ENCODE measurements around the gene KCNC3. TPM values are rescaled to one million over a fixed set of nuclear protein-coding genes. Genes with fewer than 3 reads are reported as not detected.
"Not testable (repeated sequence)": the region's sequence is repeated elsewhere in the genome, so short reads cannot be mapped to it uniquely, and the experiment has no call there.

KCNC3 gene
- total and polyA plus RNA-seq, 3 experiments from 2014 or later = 0.68 to 0.73 TPM; not detected in 1

DNA sequence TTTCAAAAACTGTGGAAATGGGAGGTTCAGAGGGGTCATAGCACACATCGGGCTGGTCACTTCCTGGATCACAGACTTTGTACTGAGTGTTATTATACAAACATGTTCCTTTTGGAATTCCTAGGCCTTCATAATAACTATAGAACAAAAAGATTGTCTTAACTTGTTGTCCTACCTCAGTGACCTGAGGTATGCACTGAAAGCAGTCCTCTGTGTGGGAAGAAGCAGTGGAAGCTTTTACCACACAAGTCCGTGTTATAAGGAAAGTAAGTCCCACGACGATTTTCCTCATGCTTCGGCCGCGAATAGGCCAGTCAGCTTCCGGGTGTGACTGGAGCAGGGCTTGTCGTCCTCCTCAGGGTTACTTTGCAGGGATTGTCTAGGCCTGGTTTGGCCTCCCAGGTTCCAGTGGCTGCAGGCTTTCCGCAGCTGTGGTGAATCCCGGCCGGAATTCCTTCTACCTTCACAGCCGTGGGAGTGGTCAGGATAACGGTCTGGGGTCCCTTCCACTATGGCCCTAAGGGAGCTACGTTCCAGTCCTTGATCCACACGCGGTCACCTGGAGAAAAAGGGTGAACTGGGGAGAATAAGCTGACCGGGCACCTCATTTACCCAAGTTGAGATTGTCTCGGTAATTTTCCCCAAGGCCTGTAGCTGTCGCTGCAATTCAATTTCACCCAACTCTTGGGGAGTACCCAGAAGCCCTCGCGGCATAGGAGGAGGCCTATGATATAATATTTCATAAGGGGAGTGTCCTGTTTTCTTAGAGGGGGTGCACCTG, 20.3 kb upstream of the KCNC3 start:
- Histone ChIP-seq H3K9me3 (ENCODE audit: low read length) (no peaks in the 10 kb centered on the region), H3K4me3 (ENCODE audit: low read length) (no peak overlapping the region), H3K27me3 (ENCODE audit: insufficient read depth, low read length, poor library complexity, severe bottlenecking) (no peaks in the 10 kb centered on the region), H3K36me3 (ENCODE audit: insufficient read depth, low read length) (no peaks in the 10 kb centered on the region), H3K4me1 (ENCODE audit: insufficient read depth, low read length) (peaks cover 4% of the 10 kb centered on the region), H3K27ac (ENCODE audit: low read depth, low read length) (no peak overlapping the region)
- peaks cover 8 to 17% (median 12%) of the 10 kb centered on the region in 3 donors for H3K4me1 Mint-ChIP-seq
- CTCF ChIA-PET = no interaction called here
- POLR2A ChIA-PET = no interaction called here
- peaks cover 0 to 4% (median 0%) of the 10 kb centered on the region in 3 donors for H3K36me3 Mint-ChIP-seq
- H3K4me3 Mint-ChIP-seq = no peak overlapping the region
- peaks cover 0 to 4% of the 10 kb centered on the region in 2 donors for H3K27me3 Mint-ChIP-seq
- no peak overlapping the region for H3K27ac Mint-ChIP-seq
- H3K9me3 Mint-ChIP-seq = peaks cover 0 to 10% (median 7%) of the 10 kb centered on the region in 5 donors
- no peak for DNase-seq

DNA sequence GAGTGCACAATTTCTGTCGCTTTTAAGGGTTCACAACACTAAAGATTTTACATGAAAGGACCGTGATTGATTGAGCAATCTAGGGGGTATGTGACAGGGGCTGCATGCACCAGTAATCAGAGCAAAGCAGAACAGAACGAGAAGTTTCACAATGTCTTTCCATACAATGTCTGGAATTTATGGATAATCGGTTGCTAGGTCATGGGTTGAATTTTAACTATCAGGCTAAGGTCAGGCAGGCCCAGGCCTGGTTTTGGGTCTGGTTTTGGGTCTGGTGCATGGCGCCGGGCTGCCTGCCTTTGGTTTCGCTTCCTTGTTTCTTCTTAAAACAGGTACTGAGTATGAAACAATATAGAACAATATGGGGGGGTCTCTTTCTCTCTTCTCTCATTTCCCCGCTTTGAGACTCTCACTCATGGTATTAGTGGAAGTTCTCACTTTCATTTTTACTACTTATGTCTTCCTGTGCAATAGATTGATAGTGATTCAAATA, 18.0 kb upstream of the KCNC3 start:
- H3K36me3 Mint-ChIP-seq; H3K4me1 ChIP-seq (ENCODE audit: insufficient read depth, low read length); H3K9me3 ChIP-seq (ENCODE audit: low read length); H3K27ac ChIP-seq (ENCODE audit: low read depth, low read length); H3K27me3 ChIP-seq (ENCODE audit: insufficient read depth, low read length, poor library complexity, severe bottlenecking); H3K4me3 ChIP-seq (ENCODE audit: low read length); H3K36me3 ChIP-seq (ENCODE audit: insufficient read depth, low read length); DNase-seq; H3K27me3 Mint-ChIP-seq; POLR2A ChIA-PET: not testable (repeated sequence)
- H3K4me1 Mint-ChIP-seq = peaks cover 8 to 17% (median 12%) of the 10 kb centered on the region in 3 donors
- H3K9me3 Mint-ChIP-seq = peaks cover 0 to 12% (median 7%) of the 10 kb centered on the region in 5 donors
- CTCF ChIA-PET = interaction anchor here (1.3 kb wide), 1 partner anchor 10 kb away, joined by 7 read pairs; no protein-coding TSS in a partner anchor
- H3K27ac Mint-ChIP-seq = peak overlapping the region in 5 of 8 donors; percentile 3 to 78 (median 77)
- H3K4me3 Mint-ChIP-seq = peak overlapping the region; percentile 9 to 86 (median 56)

DNA sequence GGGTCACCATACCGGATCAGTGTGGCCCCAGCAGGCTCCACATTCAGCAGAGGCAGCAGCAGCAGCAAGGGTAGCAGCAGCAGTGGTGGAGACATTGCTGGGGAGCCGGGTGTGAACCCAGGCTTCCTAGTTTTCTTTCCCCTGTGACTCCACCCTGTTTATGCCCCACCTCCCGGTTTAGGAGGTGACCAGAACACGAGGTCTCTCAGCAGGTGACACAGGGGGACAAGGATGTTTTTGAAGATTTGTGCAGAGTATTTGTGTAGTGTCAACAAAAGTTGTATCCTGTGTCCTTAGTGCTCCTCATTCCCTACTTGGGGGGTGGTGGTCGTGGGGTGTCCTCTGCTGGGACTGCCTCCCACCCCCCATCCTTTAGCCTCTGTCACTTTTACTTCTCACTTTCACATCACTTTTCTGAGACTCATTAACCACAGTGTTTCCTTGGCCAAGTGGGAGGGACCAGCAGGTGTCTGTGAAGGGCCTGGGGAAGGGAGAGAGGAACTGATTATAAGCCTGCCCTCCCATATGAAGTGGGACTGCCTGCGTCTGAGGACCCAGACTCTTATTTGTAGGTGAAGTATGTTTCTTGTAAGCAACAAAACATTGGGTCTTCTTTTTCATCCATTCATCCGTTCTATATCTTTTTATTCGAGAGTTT, 15.6 kb upstream of the KCNC3 start:
- peaks cover 8 to 17% (median 12%) of the 10 kb centered on the region in 3 donors for H3K4me1 Mint-ChIP-seq
- H3K36me3 Mint-ChIP-seq = peaks cover 0 to 7% (median 2%) of the 10 kb centered on the region in 3 donors

DNA sequence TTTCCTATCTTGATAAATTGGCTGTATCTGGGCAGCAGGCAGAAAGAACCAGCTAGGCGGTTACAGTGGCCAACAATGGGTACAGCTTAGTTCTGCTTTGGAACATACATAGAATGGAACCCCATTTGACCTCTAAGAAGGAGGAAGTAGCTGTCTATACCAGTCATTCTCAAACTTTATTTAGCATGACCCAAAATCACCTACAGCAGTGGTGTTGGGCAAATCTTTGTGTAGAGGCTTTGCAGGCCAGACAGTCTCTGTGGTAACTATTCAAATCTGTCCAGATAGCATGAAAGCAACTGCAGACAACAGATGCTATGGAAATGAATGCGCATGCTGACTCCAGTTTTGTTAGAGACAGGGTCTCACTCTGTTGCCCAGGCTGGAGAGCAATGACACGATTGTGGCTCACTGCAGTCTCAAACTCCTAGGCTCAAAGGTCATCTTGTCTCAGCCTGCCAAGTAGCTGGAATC, 12.0 kb upstream of the KCNC3 start:
- ChIA-PET CTCF (interaction anchor here (1.6 kb wide), 1 partner anchor 16 kb away, joined by 6 read pairs; no protein-coding TSS in a partner anchor), POLR2A (no interaction called here)
- H3K9me3 Mint-ChIP-seq = peaks cover 3 to 11% (median 6%) of the 10 kb centered on the region in 5 donors
- H3K4me1 ChIP-seq (ENCODE audit: insufficient read depth, low read length) = no peaks in the 10 kb centered on the region
- no peak for DNase-seq
- H3K36me3 ChIP-seq (ENCODE audit: insufficient read depth, low read length) = no peaks in the 10 kb centered on the region
- no peaks in the 10 kb centered on the region for H3K27me3 ChIP-seq (ENCODE audit: insufficient read depth, low read length, poor library complexity, severe bottlenecking)
- no peaks in the 10 kb centered on the region for H3K9me3 ChIP-seq (ENCODE audit: low read length)
- H3K4me1 Mint-ChIP-seq = peaks cover 0 to under 1% (median 0%) of the 10 kb centered on the region in 3 donors
- no peak overlapping the region for H3K4me3 ChIP-seq (ENCODE audit: low read length)
- H3K27ac Mint-ChIP-seq = no peak overlapping the region
- H3K36me3 Mint-ChIP-seq = peaks cover 0 to 7% (median 2%) of the 10 kb centered on the region in 3 donors
- H3K4me3 Mint-ChIP-seq = no peak overlapping the region
- peaks cover 8 to 12% of the 10 kb centered on the region in 2 donors for H3K27me3 Mint-ChIP-seq
- H3K27ac ChIP-seq (ENCODE audit: low read depth, low read length) = no peak overlapping the region

More for the DNA sequence above, 15.6 kb upstream of the KCNC3 start:
- ChIA-PET CTCF (no interaction called here), POLR2A (no interaction called here)
- H3K4me3 Mint-ChIP-seq = no peak overlapping the region
- Histone ChIP-seq H3K4me1 (ENCODE audit: insufficient read depth, low read length) (peaks cover 4% of the 10 kb centered on the region), H3K27me3 (ENCODE audit: insufficient read depth, low read length, poor library complexity, severe bottlenecking) (no peaks in the 10 kb centered on the region), H3K4me3 (ENCODE audit: low read length) (no peak overlapping the region), H3K27ac (ENCODE audit: low read depth, low read length) (no peak overlapping the region), H3K9me3 (ENCODE audit: low read length) (no peaks in the 10 kb centered on the region), H3K36me3 (ENCODE audit: insufficient read depth, low read length) (no peaks in the 10 kb centered on the region)
- no peak overlapping the region for H3K27ac Mint-ChIP-seq
- peaks cover 3 to 12% (median 7%) of the 10 kb centered on the region in 5 donors for H3K9me3 Mint-ChIP-seq
- H3K27me3 Mint-ChIP-seq = peaks cover 2 to 3% of the 10 kb centered on the region in 2 donors
- no peak for DNase-seq

DNA sequence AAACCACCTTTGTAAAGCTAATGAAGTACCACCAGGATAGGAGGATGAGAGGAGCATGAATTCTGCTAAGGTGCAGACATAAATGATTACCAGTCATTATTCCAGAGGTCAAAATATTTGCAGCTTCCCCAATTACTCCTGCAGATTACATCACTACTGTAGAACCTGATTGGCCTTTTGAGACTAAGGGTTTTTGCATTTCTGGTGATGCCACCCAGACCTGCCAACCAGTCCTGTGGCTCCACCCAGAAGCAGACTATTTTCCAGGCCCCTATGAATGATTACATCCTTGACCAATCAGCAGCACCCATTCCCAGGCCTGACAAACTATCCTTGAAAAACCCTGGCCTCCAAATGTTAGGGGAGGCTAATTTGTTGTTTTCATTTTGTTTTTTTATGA, 11.2 kb upstream of the KCNC3 start:
- H3K27me3 Mint-ChIP-seq = peaks cover 14 to 18% of the 10 kb centered on the region in 2 donors
- no peak for DNase-seq
- H3K4me1 ChIP-seq (ENCODE audit: insufficient read depth, low read length) = no peaks in the 10 kb centered on the region
- no peak overlapping the region for H3K4me3 ChIP-seq (ENCODE audit: low read length)
- POLR2A ChIA-PET = no interaction called here
- peaks cover 3 to 9% (median 5%) of the 10 kb centered on the region in 5 donors for H3K9me3 Mint-ChIP-seq
- no peaks in the 10 kb centered on the region for H3K36me3 ChIP-seq (ENCODE audit: insufficient read depth, low read length)
- no peak overlapping the region for H3K4me3 Mint-ChIP-seq
- H3K27ac ChIP-seq (ENCODE audit: low read depth, low read length) = no peak overlapping the region
- peaks cover 0 to 4% (median 1%) of the 10 kb centered on the region in 3 donors for H3K4me1 Mint-ChIP-seq
- CTCF ChIA-PET = interaction anchor here (1.6 kb wide), 1 partner anchor 17 kb away, joined by 6 read pairs; no protein-coding TSS in a partner anchor
- no peaks in the 10 kb centered on the region for H3K9me3 ChIP-seq (ENCODE audit: low read length)
- H3K36me3 Mint-ChIP-seq = peaks cover 2 to 8% (median 2%) of the 10 kb centered on the region in 3 donors
- no peak overlapping the region for H3K27ac Mint-ChIP-seq
- no peaks in the 10 kb centered on the region for H3K27me3 ChIP-seq (ENCODE audit: insufficient read depth, low read length, poor library complexity, severe bottlenecking)

DNA sequence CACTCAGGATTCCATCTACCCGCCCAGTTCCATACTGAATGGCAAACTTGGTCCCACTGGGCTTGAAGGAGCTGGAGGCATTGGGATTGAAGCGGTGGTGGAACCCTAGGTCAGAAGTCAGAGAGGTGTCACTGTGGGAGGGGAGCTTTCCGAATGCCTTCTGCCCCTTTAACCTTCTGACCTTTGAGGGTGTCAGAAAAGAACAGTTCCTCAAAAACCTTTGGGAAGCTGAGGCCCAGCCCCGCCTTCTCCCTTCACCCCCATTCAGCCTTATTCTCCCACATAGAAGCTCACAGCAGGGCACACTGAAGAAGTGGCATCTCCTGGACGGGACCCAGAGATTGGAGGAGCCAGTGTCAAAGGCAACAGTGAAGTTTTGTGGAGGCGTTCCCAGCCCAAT, 7.9 kb upstream of the KCNC3 start:
- H3K9me3 ChIP-seq (ENCODE audit: low read length); H3K36me3 Mint-ChIP-seq; H3K27ac ChIP-seq (ENCODE audit: low read depth, low read length); DNase-seq; H3K9me3 Mint-ChIP-seq; POLR2A ChIA-PET; H3K27ac Mint-ChIP-seq; H3K4me3 ChIP-seq (ENCODE audit: low read length); H3K36me3 ChIP-seq (ENCODE audit: insufficient read depth, low read length): not testable (repeated sequence)
- Mint-ChIP-seq H3K4me3 (peak overlapping the region in 1 of 7 donors; percentile 56), H3K4me1 (peaks cover 8 to 28% (median 25%) of the 10 kb centered on the region in 3 donors), H3K27me3 (peaks cover 33 to 43% of the 10 kb centered on the region in 2 donors)
- Histone ChIP-seq H3K27me3 (ENCODE audit: insufficient read depth, low read length, poor library complexity, severe bottlenecking) (peaks cover 15% of the 10 kb centered on the region), H3K4me1 (ENCODE audit: insufficient read depth, low read length) (peaks cover 21% of the 10 kb centered on the region)
- CTCF ChIA-PET = interaction anchor here (1.0 kb wide), 1 partner anchor 21 kb away, joined by 6 read pairs; no protein-coding TSS in a partner anchor

DNA sequence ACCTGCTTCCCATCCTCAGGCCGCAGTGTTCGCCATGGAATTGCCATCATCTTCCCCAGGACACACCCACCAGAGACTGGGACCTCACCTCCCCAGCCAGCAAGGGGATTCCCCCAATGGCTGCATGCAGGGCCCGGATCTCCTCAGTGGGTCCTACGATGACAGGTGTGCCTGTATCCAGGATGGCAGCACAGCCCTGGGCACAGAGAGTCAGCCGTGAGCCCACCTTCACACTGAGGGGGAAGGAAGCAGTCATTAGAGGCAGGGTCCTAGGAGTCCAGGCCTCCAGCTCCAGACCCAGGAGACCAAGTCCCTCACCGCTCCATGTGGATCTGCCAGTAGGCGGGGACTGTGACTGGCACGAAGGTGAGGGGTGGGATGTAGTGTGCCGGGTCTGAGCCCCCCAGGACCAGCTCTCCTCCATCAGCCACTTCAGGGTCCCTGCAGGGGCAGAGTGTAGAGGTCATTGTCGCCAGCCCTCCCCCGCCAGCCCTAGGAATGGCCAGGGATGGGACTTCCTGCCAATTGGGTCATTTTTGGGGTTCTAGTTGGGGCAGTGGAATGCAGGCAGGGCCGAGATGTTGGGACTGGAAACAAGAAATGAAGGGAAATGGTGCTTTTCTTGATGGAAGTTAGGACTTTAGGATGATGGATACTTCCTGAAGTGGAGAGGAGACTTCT, 5.7 kb upstream of the KCNC3 start:
- DNase-seq = no peak
- Mint-ChIP-seq H3K4me1 (peaks cover 22 to 47% (median 45%) of the 10 kb centered on the region in 3 donors), H3K9me3 (peaks cover 4 to 11% (median 7%) of the 10 kb centered on the region in 5 donors), H3K27ac (peak overlapping the region in 5 of 8 donors; percentile 7 to 84 (median 59)), H3K27me3 (peaks cover 51 to 62% of the 10 kb centered on the region in 2 donors), H3K4me3 (peak overlapping the region; percentile 34 to 91 (median 42)), H3K36me3 (peaks cover 2 to 5% (median 2%) of the 10 kb centered on the region in 3 donors)
- no peaks in the 10 kb centered on the region for H3K36me3 ChIP-seq (ENCODE audit: insufficient read depth, low read length)
- no peak overlapping the region for H3K27ac ChIP-seq (ENCODE audit: low read depth, low read length)
- H3K4me1 ChIP-seq (ENCODE audit: insufficient read depth, low read length) = peaks cover 40% of the 10 kb centered on the region
- H3K27me3 ChIP-seq (ENCODE audit: insufficient read depth, low read length, poor library complexity, severe bottlenecking) = peaks cover 25% of the 10 kb centered on the region
- POLR2A ChIA-PET = interaction anchor here (0.6 kb wide), 1 partner anchor 497 kb away, joined by 4 read pairs; no protein-coding TSS in a partner anchor
- no peaks in the 10 kb centered on the region for H3K9me3 ChIP-seq (ENCODE audit: low read length)
- CTCF ChIA-PET = interaction anchor here (0.9 to 1.3 kb wide), 3 partner anchors 22 to 203 kb away, joined by 3 to 4 read pairs (median 3); no protein-coding TSS in a partner anchor
- no peak overlapping the region for H3K4me3 ChIP-seq (ENCODE audit: low read length)

Data from CD8-positive, alpha-beta memory T cell (primary cell).